Measurements from ENCODE around the gene PPEF1. TPM values are rescaled to one million over a fixed set of nuclear protein-coding genes. Genes with fewer than 3 reads are reported as not detected.
"Not testable (repeated sequence)": the region's sequence is repeated elsewhere in the genome, so short reads cannot be mapped to it uniquely, and the experiment has no call there.

The PPEF1 gene
- total RNA-seq, 1 donor = 0.31 TPM

DNA sequence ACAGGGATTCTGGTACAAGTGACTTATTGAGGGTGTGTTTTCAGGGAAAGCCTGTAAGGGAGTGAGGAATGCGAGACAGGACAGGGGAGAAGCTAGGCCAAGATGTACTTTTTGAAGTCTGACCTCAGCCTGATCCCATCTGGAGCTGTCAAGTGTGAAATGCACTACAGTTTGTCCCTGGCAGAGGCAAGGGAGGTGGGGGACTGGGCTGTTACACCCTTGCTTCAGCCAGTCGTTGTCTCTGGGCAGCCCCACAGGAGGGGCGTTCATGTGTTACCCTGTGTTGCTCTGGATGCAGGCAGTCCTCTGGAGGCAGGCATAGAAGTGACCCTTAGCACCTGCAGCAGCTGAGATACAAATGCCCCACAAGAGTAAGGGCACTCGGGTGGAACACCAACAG, 25.8 kb downstream of the PPEF1 start:
- no peaks in the 10 kb centered on the region for H3K9me3 ChIP-seq (ENCODE audit: low read depth, low read length)
- no peaks in the 10 kb centered on the region for H3K27me3 ChIP-seq (ENCODE audit: insufficient read depth, low read length)
- no peaks in the 10 kb centered on the region for H3K4me1 ChIP-seq (ENCODE audit: insufficient read depth, low read length)
- H3K4me3 ChIP-seq (ENCODE audit: low read length) = no peak overlapping the region

DNA sequence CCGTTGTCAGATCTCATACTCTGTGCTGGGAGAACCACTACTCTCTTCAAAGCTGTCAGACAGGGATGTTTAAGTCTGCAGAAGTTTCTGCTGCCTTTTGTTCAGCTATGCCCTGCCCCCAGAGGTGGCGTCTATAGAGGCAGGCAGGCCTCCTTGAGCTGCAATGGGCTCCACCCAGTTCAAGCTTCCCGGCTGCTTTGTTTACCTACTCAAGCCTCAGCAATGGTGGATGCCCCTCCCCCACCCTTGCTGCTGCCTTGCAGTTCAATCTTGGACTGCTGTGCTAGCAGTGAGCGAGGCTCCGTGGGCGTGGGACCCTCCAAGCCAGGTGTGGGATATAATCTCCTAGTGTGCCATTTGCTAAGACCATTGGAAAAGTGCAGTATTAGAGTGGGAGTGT, 32.2 kb downstream of the PPEF1 start:
- not testable (repeated sequence) for H3K4me1 ChIP-seq (ENCODE audit: insufficient read depth, low read length); H3K27me3 ChIP-seq (ENCODE audit: insufficient read depth, low read length); H3K9me3 ChIP-seq (ENCODE audit: low read depth, low read length); H3K4me3 ChIP-seq (ENCODE audit: low read length)

DNA sequence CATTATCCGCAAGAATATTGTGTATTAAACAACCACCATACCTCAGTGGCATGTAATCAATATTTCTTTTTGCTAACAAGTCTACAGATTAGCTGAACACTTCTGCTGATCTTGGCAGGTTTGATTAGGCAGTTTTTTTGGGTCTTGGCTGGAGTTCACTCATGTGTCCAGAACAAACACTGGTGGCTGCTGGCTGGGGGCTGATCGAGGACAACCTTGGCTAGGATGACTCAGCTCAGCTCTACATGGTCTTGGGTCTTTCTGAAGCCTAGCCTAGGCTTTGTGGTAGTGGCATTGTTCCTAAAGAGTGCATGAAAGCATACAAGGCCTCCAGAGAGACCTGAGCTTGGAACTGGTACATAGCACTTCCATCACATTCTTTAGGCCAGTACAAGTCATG, 41.1 kb downstream of the PPEF1 start:
- H3K4me3 ChIP-seq (ENCODE audit: low read length) = no peak overlapping the region

DNA sequence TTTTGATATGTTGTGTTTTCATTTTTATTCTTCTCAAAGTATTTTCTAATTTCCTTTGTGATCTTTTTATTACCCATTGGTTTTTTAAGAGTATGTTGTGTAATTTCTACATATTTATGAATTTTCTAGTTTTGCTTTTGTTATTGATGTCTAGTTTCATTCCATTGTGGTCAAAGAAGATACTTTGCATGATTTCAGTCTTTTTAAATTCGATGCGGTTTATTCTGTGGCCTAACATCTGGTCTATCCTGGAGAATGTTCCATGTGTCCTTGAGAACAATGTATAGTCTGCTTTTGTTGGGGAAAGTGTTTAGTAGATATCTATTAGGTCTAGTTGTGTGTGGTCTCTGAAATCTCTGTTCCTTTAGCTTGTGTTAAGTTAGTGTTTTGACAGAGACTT, 46.2 kb downstream of the PPEF1 start:
- H3K4me1 ChIP-seq (ENCODE audit: insufficient read depth, low read length) = no peaks in the 10 kb centered on the region
- no peak overlapping the region for H3K4me3 ChIP-seq (ENCODE audit: low read length)
- no peaks in the 10 kb centered on the region for H3K27me3 ChIP-seq (ENCODE audit: insufficient read depth, low read length)
- no peaks in the 10 kb centered on the region for H3K9me3 ChIP-seq (ENCODE audit: low read depth, low read length)

More for the DNA sequence above, 41.1 kb downstream of the PPEF1 start:
- H3K27me3 ChIP-seq (ENCODE audit: insufficient read depth, low read length) = no peaks in the 10 kb centered on the region
- H3K4me1 ChIP-seq (ENCODE audit: insufficient read depth, low read length) = no peaks in the 10 kb centered on the region
- no peaks in the 10 kb centered on the region for H3K9me3 ChIP-seq (ENCODE audit: low read depth, low read length)

DNA sequence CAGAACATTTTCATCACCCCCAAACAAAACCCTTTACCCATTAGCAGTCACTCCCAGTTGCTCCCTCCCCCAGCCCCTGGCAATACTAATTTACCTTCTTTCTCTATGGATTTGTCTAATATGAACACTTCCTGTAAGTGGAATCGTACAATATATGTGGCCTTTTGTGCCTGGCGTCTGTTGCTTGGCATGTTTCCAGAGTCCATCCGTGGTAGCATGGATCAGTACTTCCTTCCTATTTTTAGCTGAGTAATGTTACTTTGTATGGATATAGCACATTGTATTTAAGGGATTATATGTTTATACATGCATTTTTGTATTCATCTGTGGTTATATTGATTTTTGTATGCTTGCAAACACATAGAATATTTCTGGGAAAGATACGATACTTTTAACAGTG, 48.2 kb downstream of the PPEF1 start:
- Histone ChIP-seq H3K27me3 (ENCODE audit: insufficient read depth, low read length) (no peaks in the 10 kb centered on the region), H3K4me1 (ENCODE audit: insufficient read depth, low read length) (no peaks in the 10 kb centered on the region), H3K4me3 (ENCODE audit: low read length) (no peak overlapping the region), H3K9me3 (ENCODE audit: low read depth, low read length) (no peaks in the 10 kb centered on the region)

DNA sequence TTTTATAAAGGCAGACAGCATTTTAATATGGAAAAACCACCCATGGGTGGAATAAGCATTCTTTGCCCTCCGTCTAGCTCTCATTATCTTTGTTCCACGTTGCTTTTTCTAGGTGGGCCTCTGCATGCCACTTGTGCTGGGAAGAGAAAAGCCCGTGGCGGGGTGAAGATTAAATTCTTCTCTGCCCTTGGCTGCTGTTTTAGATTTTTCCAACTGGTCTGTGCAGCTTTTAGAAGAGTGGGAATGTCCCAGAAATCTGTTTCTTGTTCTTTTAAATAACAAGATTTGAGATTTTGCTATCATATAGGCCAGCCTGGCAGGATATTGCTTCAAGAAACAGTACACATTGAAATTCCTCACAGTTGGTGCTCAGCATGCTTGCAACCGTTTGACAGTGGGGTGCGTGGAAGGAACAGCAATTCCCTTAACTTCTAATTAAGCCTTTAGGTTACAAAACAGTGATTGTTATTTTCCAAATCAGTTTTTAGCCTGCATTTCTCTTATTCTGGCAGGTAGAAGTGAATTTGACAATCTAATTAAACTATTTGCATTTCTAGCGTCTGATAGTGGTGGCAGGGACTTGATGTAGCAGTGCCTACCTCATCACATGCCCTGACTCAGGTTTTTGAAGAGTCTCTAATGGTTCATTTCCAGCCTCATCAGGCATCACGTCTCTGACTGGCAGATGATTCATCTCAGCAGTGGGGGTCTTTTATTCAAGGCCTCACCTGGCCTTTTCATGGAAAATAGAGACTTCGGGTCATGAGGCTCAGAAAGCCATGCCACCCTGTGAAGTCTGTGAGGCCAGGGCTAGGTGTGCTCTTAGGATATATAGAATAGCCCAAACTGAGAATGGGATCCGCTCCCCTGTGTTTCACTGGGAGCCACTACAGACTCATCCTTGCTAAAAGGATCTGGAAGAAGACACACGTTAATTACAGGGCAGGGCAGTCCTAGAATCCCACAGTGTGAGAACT, 50.8 kb downstream of the PPEF1 start:
- Histone ChIP-seq H3K9me3 (ENCODE audit: low read depth, low read length) (no peaks in the 10 kb centered on the region), H3K4me1 (ENCODE audit: insufficient read depth, low read length) (no peaks in the 10 kb centered on the region), H3K4me3 (ENCODE audit: low read length) (no peak overlapping the region), H3K27me3 (ENCODE audit: insufficient read depth, low read length) (no peaks in the 10 kb centered on the region)

DNA sequence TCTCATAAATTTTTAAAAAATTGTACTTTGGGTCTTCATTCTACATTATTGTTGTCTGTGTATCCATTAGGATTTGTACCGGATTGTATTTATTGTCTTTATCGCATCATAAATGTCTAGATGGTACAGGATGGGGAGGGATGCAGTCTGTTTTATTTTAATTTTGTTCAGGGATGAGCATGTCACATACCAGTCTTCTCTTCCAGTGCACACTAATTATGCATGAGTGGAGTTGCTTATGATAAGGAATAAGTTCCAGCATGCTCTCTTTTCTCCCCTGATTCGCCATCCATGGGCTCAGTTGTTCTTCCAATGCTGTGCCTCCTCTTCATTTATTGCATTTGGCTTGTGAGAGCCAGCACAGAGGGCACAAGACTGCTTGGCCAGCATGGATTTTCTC, 54.3 kb downstream of the PPEF1 start:
- Histone ChIP-seq H3K9me3 (ENCODE audit: low read depth, low read length) (no peaks in the 10 kb centered on the region), H3K4me3 (ENCODE audit: low read length) (no peak overlapping the region), H3K27me3 (ENCODE audit: insufficient read depth, low read length) (no peaks in the 10 kb centered on the region), H3K4me1 (ENCODE audit: insufficient read depth, low read length) (no peaks in the 10 kb centered on the region)

DNA sequence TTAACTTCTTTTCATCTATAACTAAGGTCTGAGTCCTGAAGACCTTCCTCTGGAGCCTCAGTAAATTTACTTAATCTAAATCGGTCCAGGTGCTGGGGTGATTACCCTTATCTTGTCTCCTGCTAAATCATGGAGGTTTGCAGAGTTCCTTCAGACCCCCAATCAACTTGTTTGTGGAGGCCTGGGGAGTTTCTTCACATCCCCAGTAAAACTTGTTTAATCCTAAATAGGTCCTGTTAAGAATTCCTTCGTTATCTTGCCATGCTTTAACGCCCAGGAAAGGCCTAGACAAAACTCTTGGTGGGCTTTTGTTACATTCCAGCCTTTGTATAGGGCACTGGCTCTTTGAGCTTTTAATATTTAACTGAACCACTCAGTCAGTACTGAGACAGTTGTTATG, 55.7 kb downstream of the PPEF1 start:
- not testable (repeated sequence) for H3K9me3 ChIP-seq (ENCODE audit: low read depth, low read length); H3K4me3 ChIP-seq (ENCODE audit: low read length); H3K4me1 ChIP-seq (ENCODE audit: insufficient read depth, low read length); H3K27me3 ChIP-seq (ENCODE audit: insufficient read depth, low read length)

DNA sequence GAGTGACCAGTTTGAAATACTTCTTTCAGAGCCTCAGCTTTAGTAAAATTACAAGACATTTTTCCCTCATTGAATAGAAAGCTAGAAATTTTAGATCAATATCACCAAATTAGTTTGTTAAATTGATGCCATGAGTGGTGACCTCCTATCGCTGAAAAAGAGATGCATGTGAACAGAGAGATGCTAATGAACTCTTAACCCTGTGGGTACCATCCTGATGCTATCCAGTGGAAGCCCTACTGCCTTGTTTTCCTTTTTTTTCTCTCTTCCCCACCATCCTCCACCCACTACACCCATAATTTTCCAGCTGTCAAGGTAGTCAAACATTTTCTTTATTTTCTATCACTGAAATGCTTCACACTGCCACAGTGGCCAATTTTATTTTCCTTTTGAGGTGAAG, 61.9 kb downstream of the PPEF1 start:
- no peaks in the 10 kb centered on the region for H3K27me3 ChIP-seq (ENCODE audit: insufficient read depth, low read length)
- H3K4me3 ChIP-seq (ENCODE audit: low read length) = no peak overlapping the region

DNA sequence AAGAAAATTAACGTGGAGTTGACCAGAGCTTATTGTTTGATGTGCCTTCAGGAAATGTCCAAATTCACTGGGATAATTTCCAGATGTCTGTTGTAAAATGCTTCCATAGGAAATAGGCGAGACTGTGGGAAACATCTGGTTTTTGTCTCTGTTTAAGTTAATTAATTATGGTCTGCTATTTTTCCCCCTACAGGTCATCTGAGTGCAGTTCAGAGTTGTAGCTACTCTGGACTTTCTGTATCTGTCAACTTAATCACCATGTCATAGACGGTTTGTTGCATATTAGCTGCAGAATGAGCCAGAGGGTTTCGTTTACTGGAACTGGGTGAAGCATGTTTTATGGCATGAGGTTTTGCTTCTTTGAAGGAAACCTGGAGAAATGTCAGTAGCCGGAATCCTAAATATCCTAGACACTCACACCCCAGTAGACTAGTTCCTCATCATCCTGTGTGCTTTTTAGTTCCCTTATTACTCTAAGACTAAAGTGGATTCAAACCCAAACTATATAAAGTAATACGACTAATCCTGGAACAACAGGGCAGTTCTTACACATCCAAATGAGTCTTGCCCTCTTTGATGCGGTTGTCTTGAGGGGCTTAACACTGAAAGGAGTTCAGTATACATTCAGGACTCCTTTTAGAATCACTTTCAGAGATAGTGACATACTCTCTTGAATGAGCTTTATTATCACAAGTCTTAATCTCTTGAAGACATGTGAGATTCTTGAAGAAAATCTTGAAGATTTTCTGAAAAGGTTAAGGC, 62.5 kb downstream of the PPEF1 start:
- Histone ChIP-seq H3K27me3 (ENCODE audit: insufficient read depth, low read length) (no peaks in the 10 kb centered on the region), H3K4me1 (ENCODE audit: insufficient read depth, low read length) (no peaks in the 10 kb centered on the region), H3K9me3 (ENCODE audit: low read depth, low read length) (no peaks in the 10 kb centered on the region), H3K4me3 (ENCODE audit: low read length) (no peak overlapping the region)

More for the DNA sequence above, 61.9 kb downstream of the PPEF1 start:
- Histone ChIP-seq H3K4me1 (ENCODE audit: insufficient read depth, low read length) (no peaks in the 10 kb centered on the region), H3K9me3 (ENCODE audit: low read depth, low read length) (no peaks in the 10 kb centered on the region)

DNA sequence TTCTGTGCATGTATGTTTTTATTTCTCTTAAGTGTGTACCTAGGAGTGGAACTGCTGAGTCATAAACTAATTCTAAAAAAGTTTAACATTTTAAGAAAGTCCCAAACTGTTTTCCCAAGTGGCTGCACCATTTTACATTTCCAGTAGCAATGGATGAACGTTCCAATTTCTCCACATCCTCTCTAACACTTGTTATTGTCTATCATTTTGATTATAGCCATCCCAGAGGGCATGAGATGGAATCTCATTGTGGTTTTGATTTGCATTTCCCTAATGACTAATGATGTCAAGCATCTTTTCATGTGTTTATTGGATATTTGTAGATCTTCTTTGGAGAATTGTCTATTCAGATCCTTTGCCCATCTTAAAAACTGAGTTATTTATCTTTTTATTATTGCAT, 82.5 kb downstream of the PPEF1 start:
- H3K9me3 ChIP-seq (ENCODE audit: low read depth, low read length) = no peaks in the 10 kb centered on the region
- no peaks in the 10 kb centered on the region for H3K27me3 ChIP-seq (ENCODE audit: insufficient read depth, low read length)
- H3K4me3 ChIP-seq (ENCODE audit: low read length) = no peak overlapping the region
- H3K4me1 ChIP-seq (ENCODE audit: insufficient read depth, low read length) = no peaks in the 10 kb centered on the region

DNA sequence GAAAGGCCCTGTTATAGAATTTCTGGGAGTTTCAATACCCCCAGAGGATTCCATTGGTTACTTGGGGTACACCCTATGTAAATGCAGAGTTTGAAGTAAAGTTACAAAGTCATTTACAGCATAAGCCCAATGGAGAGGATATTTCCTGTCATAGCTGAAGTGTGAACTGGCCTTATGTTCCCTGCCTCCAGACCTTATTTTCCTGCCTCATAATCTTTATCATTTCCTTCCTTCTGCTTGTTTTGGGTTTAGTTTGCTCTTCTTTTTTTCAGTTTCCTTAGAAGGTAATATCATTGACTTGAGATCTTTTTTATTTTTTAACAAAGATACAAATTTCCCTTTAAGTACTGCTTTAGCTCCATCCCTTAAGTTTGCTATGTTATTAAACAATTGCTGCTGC, 85.4 kb downstream of the PPEF1 start:
- no peak overlapping the region for H3K4me3 ChIP-seq (ENCODE audit: low read length)
- no peaks in the 10 kb centered on the region for H3K4me1 ChIP-seq (ENCODE audit: insufficient read depth, low read length)
- no peaks in the 10 kb centered on the region for H3K27me3 ChIP-seq (ENCODE audit: insufficient read depth, low read length)
- H3K9me3 ChIP-seq (ENCODE audit: low read depth, low read length) = no peaks in the 10 kb centered on the region

DNA sequence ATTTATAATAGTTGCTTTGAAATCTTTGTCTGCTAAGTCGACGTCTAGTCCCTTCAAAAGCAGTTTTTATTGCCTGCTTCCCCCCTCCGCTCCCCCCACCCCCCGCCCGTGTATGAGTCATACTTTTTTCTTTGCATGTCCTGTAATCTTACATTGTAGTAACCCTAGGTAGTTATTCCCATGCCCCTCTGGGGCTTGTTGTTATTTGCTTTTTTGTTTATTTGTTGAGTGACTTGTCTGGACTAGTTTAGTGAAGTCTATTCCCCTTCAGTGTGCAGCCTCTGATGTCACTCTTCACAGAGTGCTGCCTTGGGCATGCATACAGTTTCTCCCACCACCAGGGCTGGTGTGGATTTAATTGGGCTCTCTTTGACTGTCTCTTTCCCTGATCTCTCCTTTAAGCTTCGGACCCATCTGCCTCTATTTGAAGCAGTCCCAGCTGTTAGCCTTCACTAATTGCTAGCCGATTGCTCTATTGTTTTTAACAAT, 86.2 kb downstream of the PPEF1 start:
- Histone ChIP-seq H3K4me1 (ENCODE audit: insufficient read depth, low read length) (no peaks in the 10 kb centered on the region), H3K4me3 (ENCODE audit: low read length) (no peak overlapping the region), H3K9me3 (ENCODE audit: low read depth, low read length) (no peaks in the 10 kb centered on the region), H3K27me3 (ENCODE audit: insufficient read depth, low read length) (no peaks in the 10 kb centered on the region)

DNA sequence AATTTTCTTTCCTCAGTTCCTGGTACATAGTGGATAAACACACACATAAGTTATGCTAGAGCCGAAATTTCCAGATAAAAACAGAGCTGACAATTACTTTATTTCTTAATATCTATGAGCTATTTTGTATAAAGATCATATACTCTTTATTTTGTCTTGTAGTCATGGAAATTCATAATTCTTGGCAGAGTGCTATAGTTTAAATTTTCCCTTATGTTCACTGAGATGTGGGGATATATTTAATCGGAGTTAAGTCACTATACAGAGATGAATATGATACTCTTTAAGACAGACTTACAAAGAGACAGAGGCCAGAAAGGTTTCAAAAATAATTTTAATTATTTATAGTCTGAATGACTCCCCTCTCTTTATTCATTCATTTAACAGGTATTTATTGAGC, 89.7 kb downstream of the PPEF1 start:
- H3K9me3 ChIP-seq (ENCODE audit: low read depth, low read length) = no peaks in the 10 kb centered on the region
- H3K4me3 ChIP-seq (ENCODE audit: low read length) = no peak overlapping the region
- no peaks in the 10 kb centered on the region for H3K4me1 ChIP-seq (ENCODE audit: insufficient read depth, low read length)
- H3K27me3 ChIP-seq (ENCODE audit: insufficient read depth, low read length) = no peaks in the 10 kb centered on the region

DNA sequence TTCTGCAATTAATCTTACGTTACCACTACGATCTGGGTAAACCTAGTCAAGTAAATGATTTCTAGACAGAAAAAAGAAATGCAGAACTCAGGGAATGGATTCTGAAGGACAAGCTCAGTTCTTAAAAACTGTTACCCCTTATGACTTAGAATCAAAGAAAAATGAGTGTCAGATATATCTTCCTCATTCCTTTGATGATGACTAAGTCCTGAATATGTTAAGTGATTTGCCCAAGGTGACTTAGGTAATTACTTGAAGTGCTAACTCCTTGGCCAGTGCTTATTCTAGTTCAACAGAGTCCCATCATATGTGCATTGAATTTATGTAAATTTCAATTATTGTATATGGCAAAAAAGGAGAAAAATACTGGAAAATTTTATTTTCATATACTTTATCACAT, 92.5 kb downstream of the PPEF1 start:
- Histone ChIP-seq H3K4me3 (ENCODE audit: low read length) (no peak overlapping the region), H3K9me3 (ENCODE audit: low read depth, low read length) (no peaks in the 10 kb centered on the region), H3K4me1 (ENCODE audit: insufficient read depth, low read length) (no peaks in the 10 kb centered on the region), H3K27me3 (ENCODE audit: insufficient read depth, low read length) (no peaks in the 10 kb centered on the region)
